ENCODE measurements around the gene SLC22A13.
"Not testable (repeated sequence)": the region's sequence is repeated elsewhere in the genome, so short reads cannot be mapped to it uniquely, and the experiment has no call there.

SLC22A13 gene

DNA sequence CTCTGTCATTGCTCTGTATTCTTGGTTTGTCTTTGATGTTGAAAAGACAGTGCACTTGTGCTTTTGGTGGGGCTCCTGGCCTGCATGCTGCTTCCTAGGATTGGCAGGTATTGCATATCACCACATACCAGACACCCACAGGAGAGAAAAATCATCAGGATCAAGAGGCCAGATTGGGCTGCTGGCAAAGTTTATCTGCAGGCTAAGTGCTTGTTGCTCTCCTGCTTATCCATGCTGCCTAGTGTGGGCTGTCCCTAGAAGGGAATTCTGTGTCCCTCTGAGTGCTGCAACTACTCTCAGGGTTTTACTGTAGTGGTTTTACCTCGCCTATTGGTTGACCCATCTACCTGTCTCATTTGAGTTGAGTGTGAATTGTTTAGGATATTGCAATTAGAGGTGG, 833 bp upstream of the SLC22A13 start:
- no peak for DNase-seq

GRCh38 chr3:38266810-38267209, 1.2 kb downstream of the SLC22A13 start:
- DNase-seq, result no peak

GRCh38 chr3:38267662-38268061, 2.0 kb downstream of the SLC22A13 start:
- no peak for DNase-seq

GRCh38 chr3:38268087-38268486, 2.5 kb downstream of the SLC22A13 start:
- DNase-seq, result no peak

- DNase-seq, result no peak
Observed at GRCh38 chr3:38268522-38268921, 2.9 kb downstream of the SLC22A13 start.

GRCh38 chr3:38270606-38271005, 5.0 kb downstream of the SLC22A13 start:
- DNase-seq, result no peak

- no peak for DNase-seq
Observed at GRCh38 chr3:38271553-38271952, 5.9 kb downstream of the SLC22A13 start.

DNA sequence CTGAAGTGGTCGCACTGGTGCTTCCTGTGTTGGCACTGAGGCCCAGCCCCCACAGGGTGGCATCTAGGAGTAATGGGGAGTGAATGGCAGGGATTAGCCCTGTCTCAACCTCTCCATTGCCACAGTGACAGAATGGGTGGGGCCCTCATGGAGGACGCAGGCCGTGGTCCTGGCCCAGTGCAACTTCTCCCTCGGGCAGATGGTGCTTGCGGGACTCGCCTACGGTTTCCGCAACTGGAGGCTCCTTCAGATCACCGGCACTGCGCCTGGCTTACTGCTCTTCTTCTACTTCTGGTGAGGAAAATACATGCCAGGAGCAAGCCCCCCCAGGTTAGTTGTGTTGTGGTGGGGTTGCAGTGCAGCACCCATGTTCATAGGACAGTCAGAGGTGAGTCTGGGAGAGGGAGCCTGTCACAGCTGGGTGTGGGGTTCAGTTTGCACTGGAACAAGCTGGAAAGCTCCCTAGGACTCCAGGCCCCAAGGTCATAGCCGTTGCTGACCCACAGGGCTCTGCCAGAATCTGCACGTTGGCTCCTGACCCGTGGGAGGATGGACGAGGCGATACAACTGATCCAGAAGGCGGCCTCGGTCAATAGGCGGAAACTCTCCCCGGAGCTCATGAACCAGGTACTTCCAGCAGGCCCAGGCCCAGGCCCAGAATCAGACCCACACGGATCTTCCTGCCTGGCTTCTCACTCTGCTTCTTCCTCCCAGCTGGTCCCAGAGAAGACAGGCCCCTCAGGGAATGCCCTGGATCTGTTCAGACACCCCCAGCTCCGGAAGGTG, 9.4 kb downstream of the SLC22A13 start:
- DNase-seq, result no peak

DNA sequence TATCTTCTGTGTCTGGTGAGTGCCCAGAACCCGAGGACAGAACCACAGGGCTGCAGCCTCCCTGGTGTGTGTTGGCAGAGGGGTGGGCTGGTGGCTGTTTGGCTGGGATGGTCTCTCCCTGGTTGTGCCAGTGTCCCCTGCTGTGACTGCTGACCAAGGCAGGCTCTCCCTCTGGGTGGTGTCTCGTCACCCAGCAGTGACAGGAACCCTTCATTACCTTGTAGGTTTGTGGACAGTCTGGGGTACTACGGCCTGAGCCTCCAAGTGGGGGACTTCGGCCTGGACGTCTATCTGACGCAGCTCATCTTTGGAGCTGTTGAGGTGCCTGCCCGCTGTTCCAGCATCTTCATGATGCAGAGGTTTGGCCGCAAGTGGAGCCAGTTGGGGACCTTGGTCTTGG, 10.0 kb downstream of the SLC22A13 start:
- no peak for DNase-seq

GRCh38 chr3:38276081-38276916, 10.7 kb downstream of the SLC22A13 start:
- no peak for DNase-seq

DNA sequence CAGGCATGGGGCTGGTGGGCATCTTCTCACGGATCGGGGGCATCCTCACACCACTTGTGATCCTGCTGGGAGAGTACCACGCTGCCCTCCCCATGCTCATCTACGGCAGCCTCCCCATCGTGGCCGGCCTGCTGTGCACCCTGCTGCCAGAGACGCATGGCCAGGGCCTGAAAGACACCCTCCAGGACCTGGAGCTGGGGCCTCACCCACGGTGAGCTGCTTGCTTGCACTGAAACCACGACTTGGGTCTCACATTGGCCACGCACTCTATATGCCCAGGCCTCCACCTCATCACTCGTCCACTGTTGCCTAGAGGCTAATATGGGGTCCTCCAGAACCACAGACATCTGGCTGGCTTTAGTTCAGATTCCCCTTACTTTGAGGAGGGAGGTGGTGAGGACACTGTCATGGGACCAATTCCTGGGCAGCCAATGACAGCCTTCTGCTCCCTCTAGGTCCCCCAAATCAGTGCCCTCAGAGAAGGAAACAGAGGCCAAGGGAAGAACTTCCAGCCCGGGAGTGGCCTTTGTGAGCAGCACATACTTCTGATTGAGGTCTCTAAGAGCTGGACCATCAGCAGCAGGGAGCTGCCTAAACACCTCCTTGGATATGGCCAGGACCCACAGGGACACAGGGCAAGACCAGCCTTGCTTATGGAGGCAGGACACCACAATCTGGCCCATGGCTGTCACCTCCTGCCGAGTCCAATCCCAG, 11.5 kb downstream of the SLC22A13 start:
- DNase-seq, result no peak

- DNase-seq, result no peak
Observed at GRCh38 chr3:38278841-38279240, 13.2 kb downstream of the SLC22A13 start.

DNA sequence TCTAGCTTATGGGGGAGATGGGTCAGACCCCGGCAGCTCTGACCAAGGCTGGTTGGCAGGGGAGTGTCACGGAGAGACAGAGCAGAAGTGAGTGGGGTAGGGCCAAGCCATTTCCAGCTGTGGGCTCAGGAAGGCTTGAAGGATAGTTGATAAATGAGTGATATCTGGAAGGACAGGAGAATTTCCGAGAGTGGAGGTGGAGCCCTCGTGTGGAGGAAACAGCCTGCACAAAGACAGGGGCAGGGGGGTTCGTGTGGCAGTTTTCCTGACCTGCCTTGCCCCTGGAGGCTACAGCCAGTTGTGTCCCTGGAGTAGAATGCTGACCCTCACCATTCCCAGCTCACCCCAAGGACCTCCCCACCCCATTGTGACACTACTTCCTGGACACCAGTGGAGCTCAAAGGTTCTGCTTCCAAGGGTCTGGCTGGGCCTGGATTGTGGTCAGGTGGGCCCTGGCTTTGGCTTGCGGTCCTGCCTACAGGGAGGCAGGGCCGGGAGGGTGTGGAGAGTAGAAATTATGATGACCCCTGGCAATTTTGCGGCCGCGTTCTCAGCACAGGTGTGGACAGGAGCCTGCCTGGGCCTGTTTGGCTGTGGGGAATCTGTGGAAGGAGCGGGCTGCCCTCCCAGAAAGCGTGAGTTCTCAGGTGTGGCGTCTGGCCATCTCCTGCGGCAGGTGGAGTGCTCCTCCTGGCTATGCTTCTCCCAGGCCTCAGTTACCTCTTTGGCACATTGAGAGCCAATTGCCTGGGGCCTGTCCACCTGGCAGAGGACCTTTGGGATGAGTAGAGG, 16.5 kb downstream of the SLC22A13 start, which contains the start of gene SLC22A14:
Gene SLC22A14 (plus strand): TSS at position 400 of the 792 bp plus-strand sequence. CDS start 23,733 bp downstream, outside the sequence.
- DNase-seq, result no peak

DNA sequence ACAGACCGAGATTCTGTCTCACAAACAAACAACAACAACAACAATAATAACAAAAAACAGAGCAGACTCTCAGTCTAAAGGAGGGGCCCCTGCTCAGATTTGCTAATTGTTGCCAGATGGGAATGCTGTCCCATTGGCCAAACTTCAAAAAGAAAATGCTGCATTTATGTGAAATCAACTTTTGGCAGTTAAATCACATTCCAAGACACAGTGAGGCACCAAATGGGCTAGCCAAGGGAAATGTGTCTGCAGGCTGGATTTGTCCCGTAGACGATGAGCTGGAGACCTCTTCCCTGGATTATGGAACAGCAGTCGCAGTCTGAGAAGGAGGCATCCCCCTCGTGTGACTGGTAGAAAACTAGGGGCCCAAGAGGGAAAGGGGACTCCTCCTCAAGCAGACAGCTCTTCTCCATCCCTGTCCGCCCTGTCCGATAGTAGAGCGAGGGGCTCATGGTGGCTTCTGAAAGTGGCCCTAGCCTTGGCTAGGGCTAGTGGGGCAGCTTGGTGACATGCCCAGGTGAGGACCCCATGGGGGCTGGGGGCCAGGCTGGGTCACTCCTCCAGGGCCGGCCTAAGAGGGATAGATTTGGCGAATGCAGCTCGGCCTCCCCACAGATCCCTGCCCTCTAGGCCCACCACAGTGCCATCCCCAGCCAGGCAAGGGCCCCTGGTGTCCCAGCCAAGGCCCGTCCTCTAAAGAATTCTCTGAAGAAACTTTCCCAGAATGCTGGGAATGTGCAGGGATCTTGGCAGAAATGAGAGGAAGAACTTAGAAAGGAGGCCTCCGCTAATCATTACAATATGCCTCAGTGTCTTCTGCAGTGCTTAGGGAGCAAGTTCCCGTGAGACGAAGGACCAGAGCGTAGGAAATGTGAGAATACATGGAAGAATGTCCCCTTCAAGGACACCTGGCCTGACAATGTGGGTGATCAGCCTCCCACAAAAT, 18.5 kb downstream of the SLC22A13 start:
- DNase-seq, result no peak

DNA sequence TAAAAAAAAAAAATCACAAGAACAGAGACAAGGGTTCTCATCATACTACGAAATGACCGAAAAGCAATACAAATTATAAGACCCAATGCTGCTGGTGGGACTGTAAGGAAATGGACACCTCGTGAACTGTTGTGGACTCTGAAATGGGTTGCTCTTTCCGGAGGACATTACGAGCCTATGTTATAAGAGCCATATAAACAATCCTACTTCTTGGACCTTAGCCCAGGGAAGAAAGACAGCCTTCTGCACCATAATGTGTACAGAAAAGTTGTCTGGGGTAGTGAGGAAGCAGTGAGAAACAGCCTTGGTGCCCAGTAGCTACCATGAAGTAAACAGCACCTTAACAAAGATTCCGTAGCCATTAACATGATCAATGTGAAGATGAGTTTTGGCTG, 19.1 kb downstream of the SLC22A13 start:
- no peak for DNase-seq

GRCh38 chr3:38289286-38290217, 23.9 kb downstream of the SLC22A13 start:
- not testable (repeated sequence) for DNase-seq

GRCh38 chr3:38297053-38297452, 31.4 kb downstream of the SLC22A13 start:
- DNase-seq, result not testable (repeated sequence)

- no peak for DNase-seq
Observed at GRCh38 chr3:38297537-38297936, 31.9 kb downstream of the SLC22A13 start.

DNA sequence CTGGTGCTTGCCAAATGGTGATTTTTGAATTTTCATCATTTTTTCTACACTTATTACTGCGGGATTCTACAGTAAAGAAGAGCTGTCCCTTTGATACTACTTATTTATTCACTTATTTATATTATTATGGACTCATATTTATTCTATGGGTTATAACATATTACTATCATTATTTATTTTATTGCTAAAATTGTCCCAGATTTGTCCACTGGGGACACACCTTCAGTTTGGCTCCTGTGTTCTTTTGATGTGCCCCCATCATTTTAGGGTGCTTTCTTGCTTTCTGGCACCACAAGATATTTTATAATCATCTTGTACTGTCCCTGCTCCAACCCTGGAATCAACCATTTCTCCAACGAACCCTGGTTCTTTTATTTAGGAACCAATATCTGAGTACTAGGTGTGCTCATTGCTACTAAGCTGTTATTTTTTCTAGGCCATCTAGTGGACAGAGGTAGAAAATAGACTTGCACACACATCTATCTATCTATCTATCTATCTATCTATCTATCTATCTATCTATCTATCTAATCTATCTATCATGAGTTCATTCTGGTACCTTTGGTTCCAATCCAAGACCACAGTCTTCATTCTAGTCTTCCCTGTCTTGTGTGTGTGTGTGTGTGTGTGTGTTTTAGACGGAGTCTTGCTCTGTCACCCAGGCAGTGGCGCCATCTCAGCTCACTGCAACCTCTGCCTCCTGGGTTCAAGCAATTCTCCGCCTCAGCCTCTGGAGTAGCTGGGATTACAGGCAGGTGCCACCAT, 32.5 kb downstream of the SLC22A13 start:
- no peak for DNase-seq

All from NCI-H2029 (cell line).